ENCODE results near the gene PRKG1. TPM values are rescaled to one million over a fixed set of nuclear protein-coding genes. Genes with fewer than 3 reads are reported as not detected.

The PRKG1 gene
- total and polyA plus RNA-seq, 2 experiments from 2014 or later, result 18.2 to 21.1 TPM

DNA sequence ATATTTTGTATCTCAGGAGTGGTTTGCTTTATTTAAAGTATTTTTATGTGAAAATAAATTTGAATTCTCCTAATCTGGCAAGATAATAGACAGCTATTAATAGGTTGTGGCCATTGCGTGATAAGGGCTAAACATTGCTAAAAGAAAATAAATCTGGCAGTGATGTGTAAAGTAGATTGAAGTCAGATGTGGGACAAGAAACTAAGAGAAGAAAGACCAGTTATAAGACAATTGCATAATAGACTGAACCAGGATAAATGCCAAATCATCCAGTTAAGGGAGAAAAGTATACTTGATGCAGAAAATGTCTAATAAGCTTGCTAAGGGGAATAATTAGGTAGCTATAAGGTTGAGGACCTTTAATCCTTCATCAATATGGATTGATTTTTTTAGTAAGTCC lies 822.6 kb downstream of the PRKG1 start:
- H3K36me3 ChIP-seq (ENCODE audit: insufficient read depth), result no peaks in the 10 kb centered on the region
- no peak overlapping the region for H3K4me3 Mint-ChIP-seq
- ATAC-seq (no peak), DNase-seq (ENCODE audit: low spot score) (no peak)
- no peaks in the 10 kb centered on the region for H3K9me3 Mint-ChIP-seq
- H3K27ac Mint-ChIP-seq, result no peak overlapping the region
- H3K27ac ChIP-seq (ENCODE audit: low read depth), result no peak overlapping the region
- no peaks in the 10 kb centered on the region for H3K4me1 ChIP-seq (ENCODE audit: insufficient read depth)
- H3K4me3 ChIP-seq, result no peak overlapping the region
- no peaks in the 10 kb centered on the region for H3K27me3 Mint-ChIP-seq (ENCODE audit: insufficient read depth, low read depth, poor library complexity)
- no peaks in the 10 kb centered on the region for H3K79me2 ChIP-seq (replicated peaks; ENCODE audit: insufficient read depth)
- no peaks in the 10 kb centered on the region for H3K27me3 ChIP-seq (ENCODE audit: insufficient read depth)
- H3F3A ChIP-seq (replicated peaks; ENCODE audit: low read depth), result no peaks in the 10 kb centered on the region
- peaks cover 9% of the 10 kb centered on the region; the same call in 2 of the 3 replicates for H3K4me1 Mint-ChIP-seq
- no peaks in the 10 kb centered on the region for H3K36me3 Mint-ChIP-seq (ENCODE audit: low read depth)
- no peaks in the 10 kb centered on the region for H4K20me1 ChIP-seq (replicated peaks; ENCODE audit: insufficient read depth)
- no peak overlapping the region for H2AFZ ChIP-seq
- H3K9me2 ChIP-seq (ENCODE audit: insufficient read depth), result 0 out of 2 replicates have a peak, but pooled peaks cover 2% of the 10 kb centered on the region
- TF ChIP-seq JUNB (IDR thresholded peaks at IDR 0.05; ENCODE audit: unreplicated experiment) (no peak), POLR2AphosphoS5 (IDR thresholded peaks at IDR 0.05; ENCODE audit: low read depth) (no peak)
- TF ChIP-seq, protein P1, sequence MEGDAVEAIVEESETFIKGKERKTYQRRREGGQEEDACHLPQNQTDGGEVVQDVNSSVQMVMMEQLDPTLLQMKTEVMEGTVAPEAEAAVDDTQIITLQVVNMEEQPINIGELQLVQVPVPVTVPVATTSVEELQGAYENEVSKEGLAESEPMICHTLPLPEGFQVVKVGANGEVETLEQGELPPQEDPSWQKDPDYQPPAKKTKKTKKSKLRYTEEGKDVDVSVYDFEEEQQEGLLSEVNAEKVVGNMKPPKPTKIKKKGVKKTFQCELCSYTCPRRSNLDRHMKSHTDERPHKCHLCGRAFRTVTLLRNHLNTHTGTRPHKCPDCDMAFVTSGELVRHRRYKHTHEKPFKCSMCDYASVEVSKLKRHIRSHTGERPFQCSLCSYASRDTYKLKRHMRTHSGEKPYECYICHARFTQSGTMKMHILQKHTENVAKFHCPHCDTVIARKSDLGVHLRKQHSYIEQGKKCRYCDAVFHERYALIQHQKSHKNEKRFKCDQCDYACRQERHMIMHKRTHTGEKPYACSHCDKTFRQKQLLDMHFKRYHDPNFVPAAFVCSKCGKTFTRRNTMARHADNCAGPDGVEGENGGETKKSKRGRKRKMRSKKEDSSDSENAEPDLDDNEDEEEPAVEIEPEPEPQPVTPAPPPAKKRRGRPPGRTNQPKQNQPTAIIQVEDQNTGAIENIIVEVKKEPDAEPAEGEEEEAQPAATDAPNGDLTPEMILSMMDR (conservative IDR thresholded peaks at IDR 0.05; ENCODE audit: low read depth in 2 of 2), result no peak
- TF ChIP-seq, protein P2, sequence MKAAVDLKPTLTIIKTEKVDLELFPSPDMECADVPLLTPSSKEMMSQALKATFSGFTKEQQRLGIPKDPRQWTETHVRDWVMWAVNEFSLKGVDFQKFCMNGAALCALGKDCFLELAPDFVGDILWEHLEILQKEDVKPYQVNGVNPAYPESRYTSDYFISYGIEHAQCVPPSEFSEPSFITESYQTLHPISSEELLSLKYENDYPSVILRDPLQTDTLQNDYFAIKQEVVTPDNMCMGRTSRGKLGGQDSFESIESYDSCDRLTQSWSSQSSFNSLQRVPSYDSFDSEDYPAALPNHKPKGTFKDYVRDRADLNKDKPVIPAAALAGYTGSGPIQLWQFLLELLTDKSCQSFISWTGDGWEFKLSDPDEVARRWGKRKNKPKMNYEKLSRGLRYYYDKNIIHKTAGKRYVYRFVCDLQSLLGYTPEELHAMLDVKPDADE (IDR thresholded peaks at IDR 0.05), result no peak
- H3K4me2 ChIP-seq, result no peak overlapping the region

DNA sequence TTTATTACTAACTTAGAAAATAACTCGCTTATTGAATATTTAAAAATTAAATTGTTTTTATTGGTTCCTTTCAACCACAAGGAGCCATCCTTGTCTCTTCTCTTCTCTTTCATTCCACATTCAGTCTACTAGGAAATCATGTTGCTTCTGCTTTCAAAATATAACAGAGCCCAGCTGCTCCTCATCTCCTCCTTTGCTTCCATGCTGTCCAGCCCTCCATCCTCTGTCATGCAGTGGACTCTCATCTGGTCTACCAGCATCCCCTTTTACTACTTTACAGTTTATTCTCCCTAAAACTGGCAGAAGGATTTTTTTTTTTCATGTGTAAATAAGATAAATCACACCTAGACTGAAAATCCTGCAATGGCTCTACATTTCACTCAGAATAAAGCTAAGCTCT lies 823.3 kb downstream of the PRKG1 start:
- Histone ChIP-seq H3F3A (replicated peaks; ENCODE audit: low read depth) (no peaks in the 10 kb centered on the region), H3K4me1 (ENCODE audit: insufficient read depth) (no peaks in the 10 kb centered on the region), H3K36me3 (ENCODE audit: insufficient read depth) (no peaks in the 10 kb centered on the region), H3K4me3 (no peak overlapping the region), H3K79me2 (replicated peaks; ENCODE audit: insufficient read depth) (no peaks in the 10 kb centered on the region), H2AFZ (no peak overlapping the region), H3K9me2 (ENCODE audit: insufficient read depth) (0 out of 2 replicates have a peak, but pooled peaks cover 2% of the 10 kb centered on the region), H4K20me1 (replicated peaks; ENCODE audit: insufficient read depth) (no peaks in the 10 kb centered on the region), H3K27me3 (ENCODE audit: insufficient read depth) (no peaks in the 10 kb centered on the region), H3K4me2 (no peak overlapping the region), H3K27ac (ENCODE audit: low read depth) (no peak overlapping the region)
- peaks cover 8% of the 10 kb centered on the region; the same call in 2 of the 3 replicates for H3K4me1 Mint-ChIP-seq
- H3K27me3 Mint-ChIP-seq (ENCODE audit: insufficient read depth, low read depth, poor library complexity), result no peaks in the 10 kb centered on the region
- H3K27ac Mint-ChIP-seq, result no peak overlapping the region
- DNase-seq (ENCODE audit: low spot score), result no peak
- TF ChIP-seq NANOG (IDR thresholded peaks at IDR 0.05; ENCODE audit: borderline replicate concordance) (no peak), POLR2AphosphoS5 (IDR thresholded peaks at IDR 0.05; ENCODE audit: low read depth) (no peak)
- TF ChIP-seq, protein P3, sequence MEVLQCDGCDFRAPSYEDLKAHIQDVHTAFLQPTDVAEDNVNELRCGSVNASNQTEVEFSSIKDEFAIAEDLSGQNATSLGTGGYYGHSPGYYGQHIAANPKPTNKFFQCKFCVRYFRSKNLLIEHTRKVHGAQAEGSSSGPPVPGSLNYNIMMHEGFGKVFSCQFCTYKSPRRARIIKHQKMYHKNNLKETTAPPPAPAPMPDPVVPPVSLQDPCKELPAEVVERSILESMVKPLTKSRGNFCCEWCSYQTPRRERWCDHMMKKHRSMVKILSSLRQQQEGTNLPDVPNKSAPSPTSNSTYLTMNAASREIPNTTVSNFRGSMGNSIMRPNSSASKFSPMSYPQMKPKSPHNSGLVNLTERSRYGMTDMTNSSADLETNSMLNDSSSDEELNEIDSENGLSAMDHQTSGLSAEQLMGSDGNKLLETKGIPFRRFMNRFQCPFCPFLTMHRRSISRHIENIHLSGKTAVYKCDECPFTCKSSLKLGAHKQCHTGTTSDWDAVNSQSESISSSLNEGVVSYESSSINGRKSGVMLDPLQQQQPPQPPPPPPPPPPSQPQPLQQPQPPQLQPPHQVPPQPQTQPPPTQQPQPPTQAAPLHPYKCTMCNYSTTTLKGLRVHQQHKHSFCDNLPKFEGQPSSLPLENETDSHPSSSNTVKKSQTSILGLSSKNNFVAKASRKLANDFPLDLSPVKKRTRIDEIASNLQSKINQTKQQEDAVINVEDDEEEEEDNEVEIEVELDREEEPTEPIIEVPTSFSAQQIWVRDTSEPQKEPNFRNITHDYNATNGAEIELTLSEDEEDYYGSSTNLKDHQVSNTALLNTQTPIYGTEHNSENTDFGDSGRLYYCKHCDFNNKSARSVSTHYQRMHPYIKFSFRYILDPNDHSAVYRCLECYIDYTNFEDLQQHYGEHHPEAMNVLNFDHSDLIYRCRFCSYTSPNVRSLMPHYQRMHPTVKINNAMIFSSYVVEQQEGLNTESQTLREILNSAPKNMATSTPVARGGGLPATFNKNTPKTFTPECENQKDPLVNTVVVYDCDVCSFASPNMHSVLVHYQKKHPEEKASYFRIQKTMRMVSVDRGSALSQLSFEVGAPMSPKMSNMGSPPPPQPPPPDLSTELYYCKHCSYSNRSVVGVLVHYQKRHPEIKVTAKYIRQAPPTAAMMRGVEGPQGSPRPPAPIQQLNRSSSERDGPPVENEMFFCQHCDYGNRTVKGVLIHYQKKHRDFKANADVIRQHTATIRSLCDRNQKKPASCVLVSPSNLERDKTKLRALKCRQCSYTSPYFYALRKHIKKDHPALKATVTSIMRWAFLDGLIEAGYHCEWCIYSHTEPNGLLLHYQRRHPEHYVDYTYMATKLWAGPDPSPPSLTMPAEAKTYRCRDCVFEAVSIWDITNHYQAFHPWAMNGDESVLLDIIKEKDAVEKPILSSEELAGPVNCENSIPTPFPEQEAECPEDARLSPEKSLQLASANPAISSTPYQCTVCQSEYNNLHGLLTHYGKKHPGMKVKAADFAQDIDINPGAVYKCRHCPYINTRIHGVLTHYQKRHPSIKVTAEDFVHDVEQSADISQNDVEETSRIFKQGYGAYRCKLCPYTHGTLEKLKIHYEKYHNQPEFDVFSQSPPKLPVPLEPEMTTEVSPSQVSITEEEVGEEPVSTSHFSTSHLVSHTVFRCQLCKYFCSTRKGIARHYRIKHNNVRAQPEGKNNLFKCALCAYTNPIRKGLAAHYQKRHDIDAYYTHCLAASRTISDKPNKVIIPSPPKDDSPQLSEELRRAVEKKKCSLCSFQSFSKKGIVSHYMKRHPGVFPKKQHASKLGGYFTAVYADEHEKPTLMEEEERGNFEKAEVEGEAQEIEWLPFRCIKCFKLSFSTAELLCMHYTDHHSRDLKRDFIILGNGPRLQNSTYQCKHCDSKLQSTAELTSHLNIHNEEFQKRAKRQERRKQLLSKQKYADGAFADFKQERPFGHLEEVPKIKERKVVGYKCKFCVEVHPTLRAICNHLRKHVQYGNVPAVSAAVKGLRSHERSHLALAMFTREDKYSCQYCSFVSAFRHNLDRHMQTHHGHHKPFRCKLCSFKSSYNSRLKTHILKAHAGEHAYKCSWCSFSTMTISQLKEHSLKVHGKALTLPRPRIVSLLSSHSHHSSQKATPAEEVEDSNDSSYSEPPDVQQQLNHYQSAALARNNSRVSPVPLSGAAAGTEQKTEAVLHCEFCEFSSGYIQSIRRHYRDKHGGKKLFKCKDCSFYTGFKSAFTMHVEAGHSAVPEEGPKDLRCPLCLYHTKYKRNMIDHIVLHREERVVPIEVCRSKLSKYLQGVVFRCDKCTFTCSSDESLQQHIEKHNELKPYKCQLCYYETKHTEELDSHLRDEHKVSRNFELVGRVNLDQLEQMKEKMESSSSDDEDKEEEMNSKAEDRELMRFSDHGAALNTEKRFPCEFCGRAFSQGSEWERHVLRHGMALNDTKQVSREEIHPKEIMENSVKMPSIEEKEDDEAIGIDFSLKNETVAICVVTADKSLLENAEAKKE (CRISPR knock-in tag; IDR thresholded peaks at IDR 0.05), result no peak
- no peak overlapping the region for H3K4me3 Mint-ChIP-seq
- ATAC-seq, result no peak
- no peaks in the 10 kb centered on the region for H3K9me3 Mint-ChIP-seq
- no peaks in the 10 kb centered on the region for H3K36me3 Mint-ChIP-seq (ENCODE audit: low read depth)

All from GM23338 (cell line).